NCI-H1105 (cell line): Measurements from ENCODE around the gene PROS1.

Source experiments
- DNase-seq: peaks from one replicate; lab custom pipeline; 2025; lab: John Stamatoyannopoulos, UW

Gene PROS1

DNA sequence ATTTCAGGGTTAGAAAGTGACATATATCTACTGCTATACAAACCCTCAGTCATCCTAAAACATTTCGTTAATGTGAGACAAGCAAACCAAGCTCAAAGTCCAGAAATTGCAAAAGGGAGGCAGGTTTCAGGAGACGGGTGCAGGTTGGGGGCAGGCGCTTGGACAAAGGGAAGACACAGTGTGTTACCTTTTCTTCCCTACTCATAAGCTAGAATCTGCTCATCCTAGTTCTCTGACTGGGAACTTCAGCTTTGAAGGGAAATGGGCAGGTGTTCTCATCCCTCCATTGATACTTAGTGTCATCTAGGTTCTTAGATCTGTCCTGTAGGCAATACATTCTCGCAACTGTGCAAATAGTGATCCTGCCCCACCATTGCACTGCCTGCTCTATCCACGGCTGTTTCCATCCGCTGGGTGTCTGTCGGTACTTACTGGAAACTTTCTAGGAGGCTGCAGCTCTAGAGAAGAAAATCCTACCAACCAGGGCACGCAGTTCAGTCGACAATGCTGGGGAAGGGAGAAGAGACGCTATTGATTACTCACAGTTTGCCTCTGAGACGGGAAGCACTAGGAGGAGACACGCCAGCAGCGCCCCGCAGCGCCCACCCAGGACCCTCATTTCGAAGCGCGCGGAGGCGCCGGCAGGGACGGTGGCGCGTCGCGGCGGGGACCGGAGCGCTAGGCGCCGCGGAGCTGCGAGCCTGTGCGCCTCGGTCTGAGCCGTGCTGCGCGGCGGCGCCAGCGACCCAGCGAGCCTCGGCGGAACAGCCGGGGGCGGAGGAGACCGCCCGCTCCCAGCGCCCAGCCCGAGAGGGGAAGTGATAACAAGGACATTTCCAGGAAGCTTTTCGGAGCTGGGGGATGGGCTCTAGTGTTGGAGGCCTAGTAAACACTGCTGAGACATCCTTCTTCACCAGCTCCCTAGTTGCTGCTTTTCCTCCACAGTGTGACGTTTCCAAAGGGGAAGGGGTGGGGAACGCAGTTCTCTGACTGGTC, at the start of gene PROS1:
Gene PROS1 (minus strand): TSS at position 766 of the 996 bp plus-strand sequence. CDS start 147 bp downstream, at position 619.
- DNase-seq: peak; percentile 57

DNA sequence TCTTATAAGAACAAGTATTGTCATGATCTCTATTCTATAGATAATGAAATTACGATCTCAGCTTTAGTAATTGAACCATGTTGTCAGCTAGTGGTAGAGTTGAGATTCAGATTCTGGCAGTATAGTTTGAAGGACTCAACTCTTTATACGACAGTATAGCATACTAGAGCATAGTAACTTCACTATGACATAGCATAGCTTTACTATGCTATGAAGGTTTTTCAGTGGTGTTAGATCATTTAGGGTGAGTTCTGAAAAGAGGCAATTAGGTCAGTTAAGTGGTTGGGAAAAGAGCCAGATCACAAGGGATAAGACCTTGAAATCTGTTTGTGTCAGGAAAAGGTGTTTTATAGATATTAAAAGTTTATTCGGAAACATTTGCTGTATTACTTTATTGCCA, 46.6 kb upstream of the PROS1 start:
- DNase-seq: no peak

DNA sequence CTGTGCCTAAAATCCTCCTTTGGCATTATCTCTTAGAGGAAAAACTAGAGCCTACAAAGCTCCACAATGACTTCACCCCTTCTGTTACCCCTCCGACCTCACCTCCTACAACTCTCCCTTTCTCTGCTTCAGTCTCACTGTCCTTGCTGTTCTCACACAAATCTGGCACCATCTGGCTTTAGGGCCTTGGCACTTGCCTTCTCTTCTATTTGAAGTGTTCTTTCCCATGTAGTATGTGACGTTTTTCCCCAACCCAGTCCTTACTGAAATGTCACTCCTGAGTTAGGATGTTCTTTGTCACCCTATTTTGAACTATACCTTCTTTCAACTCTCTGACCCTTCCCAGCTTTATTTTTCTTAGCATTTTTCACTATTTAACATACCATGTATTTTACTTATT, 46.0 kb upstream of the PROS1 start:
- DNase-seq: no peak

DNA sequence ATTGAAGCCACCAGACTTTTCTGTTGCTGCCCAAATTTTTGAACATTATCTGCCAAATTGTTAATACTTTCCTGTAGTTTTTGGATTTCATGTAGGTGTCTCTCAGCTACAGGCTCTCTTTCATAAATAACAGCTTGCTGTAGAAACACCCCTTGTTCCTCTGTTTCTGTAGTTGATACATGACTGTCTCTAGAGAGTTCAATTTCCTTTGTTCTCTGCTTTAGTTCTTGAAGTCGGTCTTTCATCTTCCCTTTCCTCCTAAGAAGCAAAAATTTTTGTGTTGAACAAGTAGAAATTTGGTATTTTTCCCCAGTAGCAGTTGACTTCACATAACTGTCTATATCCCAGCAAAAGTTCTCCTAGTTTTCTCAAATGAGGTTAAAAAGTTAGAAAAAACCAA, 41.3 kb upstream of the PROS1 start:
- DNase-seq: no peak

DNA sequence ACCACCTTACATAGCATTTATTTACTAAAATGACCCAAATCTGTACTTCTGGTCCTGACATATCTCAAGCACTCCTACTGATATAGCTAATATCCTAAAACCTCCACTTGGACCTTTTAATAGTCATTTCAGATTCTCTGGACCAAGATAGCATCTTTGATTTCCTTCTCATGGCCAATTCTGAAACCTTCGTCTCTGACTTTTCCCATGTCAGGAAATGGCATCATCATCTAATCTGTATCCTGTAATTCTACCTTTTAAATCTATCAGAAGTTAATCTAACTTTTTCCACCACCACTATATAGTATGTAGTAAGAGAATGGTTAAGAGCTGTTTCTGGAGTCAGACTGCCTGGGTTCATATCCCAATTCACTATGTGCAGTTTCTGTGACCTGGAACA, 38.5 kb upstream of the PROS1 start:
- DNase-seq: no peak

DNA sequence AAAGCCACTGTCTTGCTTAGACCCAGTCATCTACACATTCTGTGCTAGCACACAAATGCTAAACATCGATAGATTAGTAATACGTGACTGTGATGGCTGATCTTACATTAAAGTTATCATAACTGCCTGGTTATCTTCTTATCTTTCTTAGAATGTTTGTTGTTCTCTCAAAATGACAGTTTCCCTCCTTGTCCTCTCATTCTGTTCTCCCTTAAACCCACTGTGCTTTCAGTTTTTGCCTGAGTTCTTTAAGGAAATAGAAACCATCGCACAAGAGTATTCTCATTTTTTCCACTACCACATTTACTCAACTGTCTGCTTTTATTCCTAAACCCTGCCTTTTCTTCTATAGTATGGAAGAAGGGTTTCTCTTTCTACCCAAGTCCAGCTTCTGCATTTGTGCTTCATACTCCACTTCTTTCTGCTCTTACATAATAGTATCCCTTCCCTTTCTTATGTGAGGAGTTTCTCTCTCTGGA, 37.6 kb upstream of the PROS1 start:
- no peak for DNase-seq

DNA sequence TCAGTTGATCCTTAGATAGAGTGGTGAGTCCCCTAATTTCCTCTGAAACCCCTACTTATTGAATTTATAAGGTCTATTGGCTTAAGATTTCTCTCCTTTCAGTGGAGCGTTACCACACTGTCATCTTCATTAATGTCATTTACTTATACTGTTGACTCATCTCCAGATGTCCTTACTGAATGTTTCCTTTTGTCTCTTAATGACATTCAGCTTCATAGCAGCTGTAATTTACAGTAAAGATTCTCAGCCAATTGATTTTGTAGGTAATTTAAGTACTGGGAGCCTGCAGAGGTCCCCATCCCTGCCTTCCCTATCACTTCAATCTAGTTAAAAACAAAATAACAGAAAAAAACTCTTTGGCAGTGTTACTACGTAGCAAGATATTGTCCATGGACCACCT, 35.9 kb upstream of the PROS1 start:
- no peak for DNase-seq

DNA sequence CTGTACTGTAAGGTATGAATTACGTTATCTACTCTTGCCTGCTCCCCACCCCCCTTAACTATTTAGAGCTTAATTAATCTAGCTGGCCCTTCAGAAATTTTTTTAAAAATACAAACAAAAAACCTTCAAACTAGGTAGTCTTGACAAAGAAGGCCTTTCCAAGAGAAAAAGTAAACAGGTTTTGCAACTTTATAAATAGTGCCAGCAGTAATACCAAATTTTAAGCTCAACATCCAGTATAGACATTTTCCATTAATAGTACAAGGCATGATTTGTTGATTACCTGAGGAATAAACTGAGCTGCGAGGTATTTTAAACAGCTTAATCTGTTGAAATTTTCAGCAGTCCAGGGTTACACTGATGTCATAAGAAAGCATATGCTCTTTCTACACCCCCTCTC, 34.6 kb upstream of the PROS1 start:
- DNase-seq: no peak

DNA sequence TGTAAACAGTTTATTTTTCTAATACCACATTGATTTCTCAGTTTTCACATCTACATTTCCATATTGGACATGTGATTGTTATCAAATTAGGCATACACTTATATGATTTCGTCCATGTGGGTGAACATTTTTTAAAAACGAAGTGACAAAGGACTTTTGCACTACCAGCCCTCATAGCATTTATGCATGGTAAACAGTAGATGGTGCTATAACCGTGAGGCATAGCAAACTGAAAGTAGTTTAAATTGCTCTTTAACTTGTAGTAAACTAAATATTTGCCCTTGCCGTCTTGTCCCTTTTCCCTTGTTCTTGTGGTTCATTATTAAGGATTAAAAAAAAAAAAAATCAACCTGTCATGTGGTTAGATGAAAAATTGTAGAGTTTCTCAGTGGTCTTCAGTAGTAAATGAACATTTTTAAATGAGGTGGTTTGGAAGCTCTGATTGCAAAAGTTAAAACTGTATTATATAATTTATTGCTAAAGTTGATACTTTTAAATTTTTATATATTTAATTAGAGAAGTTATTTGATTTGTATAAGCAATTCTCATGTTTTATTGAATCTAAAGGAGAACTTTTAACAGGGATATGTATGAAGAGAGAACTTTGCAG, 30.7 kb upstream of the PROS1 start:
- peak; percentile 40 for DNase-seq

DNA sequence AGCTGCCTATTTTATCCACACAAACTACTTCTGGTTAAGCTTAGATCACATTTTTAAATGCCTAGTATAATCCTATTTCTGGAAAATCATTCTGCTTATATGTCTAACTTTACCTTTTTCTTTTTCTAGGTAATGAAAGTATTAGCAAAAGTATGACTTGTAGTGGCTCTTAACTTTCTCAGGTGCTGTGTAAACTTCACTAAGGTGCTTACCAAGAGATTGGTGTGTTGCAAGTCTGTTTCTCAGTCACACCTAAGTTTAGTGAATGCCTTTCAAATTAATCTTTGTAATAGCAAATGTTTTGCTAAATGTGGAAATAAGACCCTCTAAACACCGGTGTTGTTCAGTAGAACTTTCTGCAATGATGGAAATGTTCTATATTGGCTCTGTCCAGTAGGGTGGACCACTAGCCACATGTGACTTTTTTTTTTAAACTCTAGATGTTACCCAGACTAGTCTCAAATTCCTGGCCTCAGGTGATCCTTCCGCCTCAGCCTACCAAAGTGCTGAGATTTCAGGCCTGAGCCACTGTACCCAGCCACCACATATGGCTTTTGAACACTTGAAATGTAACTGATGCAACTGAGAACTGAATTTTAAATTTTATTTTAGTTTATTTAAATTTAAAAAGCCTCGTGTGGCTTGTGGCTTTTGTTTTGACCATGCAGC, 28.3 kb upstream of the PROS1 start:
- no peak for DNase-seq

DNA sequence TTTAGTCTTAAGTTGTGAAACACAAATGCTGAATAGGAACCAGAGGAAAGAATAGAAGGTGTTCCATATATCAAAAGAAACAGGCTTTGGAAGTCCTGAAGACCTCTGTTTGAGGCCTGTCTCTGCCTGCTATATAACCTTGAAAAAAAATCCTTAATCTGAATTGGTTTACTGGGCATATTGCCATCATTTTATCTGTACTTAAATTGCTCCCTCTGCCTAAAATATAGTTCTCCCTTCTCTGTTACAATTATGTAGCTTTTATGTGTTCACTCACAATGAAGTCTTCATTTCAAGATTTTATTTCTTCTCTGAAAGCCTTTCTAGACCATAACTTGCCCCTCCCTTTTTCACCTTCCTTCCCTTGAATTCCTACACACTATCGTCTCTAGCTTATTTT, 27.5 kb upstream of the PROS1 start:
- no peak for DNase-seq

DNA sequence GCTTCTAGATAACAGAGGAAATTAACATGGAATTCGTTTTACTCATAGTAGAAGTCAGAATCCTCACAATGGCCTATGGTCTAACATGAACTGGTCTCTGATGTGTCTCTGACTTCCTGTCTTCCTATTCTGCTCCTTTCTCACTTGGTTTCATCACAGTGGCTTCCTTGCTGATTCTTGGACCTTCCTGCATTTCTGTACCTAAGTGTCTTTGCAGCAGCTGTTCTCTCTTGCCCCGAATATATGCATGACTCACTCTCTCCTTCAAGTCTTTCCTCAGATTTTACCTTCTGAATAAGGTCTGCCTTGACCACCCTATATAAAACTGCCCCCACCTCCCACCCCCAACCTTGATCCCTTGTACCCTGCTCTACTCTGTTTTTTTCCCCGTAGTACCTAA, 20.4 kb upstream of the PROS1 start:
- DNase-seq: no peak

DNA sequence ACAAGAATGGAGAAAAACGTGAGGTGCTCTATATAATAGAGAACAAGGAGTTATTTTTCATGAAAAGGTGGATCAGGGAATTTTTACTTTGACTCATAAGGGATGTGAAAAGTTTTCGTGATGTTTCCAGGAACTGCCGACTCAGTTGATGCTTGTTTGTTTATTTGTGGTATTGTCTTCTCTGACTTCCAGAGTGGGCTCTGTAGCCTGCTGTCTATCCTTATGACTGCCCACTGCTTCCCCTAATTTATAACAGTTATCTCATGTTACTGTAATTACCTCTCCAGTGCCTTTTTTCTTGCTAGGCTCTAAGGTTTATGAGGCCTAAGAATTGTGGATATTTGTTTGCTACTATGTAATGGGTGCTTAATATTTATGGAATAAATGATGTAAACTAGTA, 18.5 kb upstream of the PROS1 start:
- DNase-seq: no peak

DNA sequence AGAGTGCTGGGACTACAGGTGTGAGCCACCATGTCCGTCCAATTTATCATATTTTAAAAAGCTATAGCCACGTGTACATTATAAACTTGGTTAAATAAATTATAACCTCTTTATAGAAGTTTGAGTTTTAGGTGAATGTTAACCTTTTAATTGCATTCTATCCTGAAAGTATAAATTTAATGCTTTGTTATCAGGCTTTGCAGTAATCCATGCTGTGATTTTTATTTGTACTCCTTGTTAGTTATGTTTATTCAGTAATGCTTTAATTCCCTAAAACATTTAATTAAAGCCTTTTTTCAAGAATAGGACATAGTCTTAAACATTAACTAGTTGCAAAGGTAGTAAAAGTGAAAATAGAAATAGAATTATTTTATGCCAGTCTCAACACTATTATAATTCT, 17.9 kb upstream of the PROS1 start:
- no peak for DNase-seq

DNA sequence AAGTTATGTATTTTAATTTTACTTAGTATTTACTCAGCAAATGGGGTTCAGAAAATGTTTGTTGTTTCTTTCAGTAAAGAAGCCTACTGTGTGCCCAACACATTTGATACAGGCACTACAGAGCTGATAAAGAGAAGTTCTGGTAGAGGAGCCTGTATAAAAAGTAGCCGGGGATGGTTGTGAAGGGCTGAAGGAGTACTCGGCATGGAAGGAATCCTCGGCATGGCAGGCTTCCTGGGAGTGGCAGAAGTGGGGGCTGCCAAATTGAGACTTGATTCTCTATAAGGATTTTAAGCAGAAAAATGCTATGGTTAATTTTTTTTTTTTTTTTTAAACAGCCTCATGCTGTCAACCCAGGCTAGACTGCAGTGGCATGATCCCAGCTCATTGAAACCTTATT, 15.5 kb upstream of the PROS1 start:
- DNase-seq: no peak

DNA sequence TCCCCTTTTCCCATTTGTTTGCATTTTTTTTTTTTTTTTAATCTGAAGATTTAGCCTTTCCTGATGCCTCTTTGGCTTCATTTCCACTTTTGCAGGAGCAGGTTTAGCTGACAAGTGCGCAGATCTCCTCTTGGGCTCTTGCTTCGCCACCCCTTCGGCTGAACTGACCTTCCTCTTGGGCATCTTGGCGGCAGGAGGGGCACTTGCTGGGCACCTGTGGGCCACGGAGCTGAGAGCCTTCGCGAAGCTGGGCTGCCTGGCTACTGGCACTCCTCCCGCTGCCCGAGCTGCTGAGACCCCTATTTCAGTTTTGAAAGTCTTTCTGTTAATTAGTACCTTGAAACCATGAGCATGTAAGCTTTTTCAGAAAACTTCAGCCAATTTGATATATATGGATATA, 15.1 kb upstream of the PROS1 start:
- no peak for DNase-seq

DNA sequence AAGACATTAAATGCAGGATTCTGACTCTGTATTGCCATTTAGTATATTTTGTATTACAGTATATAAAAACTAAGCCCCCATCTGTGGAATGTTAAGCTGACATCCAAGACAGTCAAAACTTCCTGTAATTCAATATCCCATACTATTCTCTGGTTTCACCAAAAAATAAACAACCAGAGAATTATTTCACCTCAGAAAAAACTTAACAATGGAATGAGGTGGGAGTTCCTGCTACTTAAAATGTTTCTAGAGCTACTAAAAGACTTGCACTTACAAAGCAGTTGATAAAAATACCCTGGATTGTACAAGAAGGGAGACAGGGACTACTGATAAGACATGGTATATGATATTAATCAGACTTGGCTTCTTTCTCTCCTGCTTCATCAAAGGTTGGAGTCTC, 14.6 kb upstream of the PROS1 start:
- no peak for DNase-seq

DNA sequence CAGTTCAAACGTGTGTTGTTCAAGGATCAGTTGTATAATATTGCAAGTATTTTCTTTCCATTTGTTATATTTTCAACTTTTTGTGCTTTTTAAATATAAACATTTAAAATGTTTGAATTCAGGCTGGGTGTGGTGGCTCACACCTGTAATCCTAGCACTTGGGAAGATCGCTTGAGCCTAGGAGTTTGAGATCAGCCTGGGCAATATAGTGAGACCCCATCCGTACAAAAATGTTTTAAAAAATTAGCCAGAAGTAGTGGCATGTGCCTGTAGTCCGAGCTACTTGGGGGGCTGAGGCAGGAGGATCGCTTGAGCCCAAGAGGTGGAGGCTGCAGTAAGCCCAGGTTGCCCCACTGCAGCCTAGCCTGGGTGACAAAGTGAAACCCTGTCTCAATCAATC, 10.9 kb upstream of the PROS1 start:
- no peak for DNase-seq

DNA sequence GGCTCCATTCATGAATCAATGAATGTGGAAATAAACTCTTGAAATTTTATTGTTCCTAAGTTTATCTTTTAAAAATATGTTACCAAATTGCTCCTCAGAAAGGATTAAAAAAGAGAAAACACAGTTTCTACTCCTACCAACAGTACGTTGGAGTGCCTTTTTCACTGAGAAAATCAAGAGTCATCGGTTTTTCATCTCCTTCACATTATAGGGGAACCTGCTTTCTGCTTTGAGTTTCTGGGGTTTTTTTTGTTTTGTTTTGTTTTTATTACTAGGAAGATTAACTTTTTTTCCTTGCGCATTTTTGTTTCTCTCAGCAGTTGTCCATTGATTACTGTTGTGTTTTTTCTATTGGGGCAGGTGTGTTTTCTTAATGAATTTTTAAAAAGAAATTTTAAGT, 9.7 kb upstream of the PROS1 start:
- no peak for DNase-seq

DNA sequence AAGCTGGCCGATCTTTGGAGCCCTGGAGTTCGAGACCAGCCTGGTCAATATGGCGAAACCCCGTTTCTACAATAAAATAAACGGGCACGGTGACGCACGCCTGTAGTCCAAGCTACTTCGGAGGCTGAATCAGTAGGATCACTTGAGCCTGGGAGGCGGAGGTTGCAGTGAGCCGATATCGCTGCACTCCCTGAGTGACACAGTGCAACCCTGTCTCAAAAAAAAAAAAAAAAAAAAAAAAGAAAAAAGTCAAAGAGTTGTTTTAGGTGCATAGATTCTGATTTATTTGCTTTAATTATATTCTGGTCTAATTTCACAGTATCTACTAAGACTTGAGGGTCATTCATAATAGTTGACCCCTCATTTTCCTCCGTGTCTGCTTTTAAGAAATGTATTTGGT, 8.0 kb upstream of the PROS1 start:
- no peak for DNase-seq

DNA sequence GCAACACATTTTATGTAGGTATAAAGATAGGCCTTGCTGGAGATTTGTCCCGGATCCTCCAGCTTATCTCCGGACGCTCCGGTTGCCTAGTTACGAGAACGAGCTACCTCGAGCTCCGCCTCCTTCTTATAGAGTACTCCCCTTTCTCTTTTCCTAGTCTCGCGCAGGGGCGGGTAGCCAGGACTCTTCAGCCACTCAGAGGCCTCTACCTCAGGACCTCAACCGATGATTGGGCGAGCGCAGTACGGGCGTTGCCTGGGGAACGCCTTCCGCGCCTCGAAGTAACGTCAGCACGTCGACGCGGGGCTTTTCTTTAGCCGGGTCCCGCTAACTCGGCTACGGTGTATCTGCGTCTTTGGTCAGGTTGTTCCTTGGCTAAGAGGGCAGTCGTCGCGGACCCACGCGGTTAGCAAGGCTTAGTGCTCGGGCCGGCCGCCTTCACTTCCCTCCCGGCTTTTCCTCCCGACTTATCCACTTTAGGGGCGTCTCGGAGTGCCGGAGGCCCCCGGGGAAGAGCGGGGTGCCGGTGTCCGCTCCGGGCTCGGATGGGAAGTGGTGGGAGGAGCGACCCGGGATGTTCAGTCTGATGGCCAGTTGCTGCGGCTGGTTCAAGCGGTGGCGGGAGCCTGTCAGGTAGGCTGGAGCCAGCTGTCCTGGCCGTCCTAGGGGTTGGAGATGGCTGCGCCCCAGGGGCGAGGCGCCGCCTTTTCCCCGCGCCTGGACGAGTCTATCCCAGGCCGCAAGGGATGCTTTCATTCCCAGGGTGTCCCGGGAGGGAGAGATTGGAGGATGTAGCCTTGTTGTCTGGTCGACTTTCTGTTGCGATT, 6.4 kb upstream of the PROS1 start, which contains the start of gene ARL13B:
Gene ARL13B (plus strand): TSS at position 306 of the 827 bp plus-strand sequence. CDS start 269 bp downstream, at position 575.
- DNase-seq: peak; percentile 99

DNA sequence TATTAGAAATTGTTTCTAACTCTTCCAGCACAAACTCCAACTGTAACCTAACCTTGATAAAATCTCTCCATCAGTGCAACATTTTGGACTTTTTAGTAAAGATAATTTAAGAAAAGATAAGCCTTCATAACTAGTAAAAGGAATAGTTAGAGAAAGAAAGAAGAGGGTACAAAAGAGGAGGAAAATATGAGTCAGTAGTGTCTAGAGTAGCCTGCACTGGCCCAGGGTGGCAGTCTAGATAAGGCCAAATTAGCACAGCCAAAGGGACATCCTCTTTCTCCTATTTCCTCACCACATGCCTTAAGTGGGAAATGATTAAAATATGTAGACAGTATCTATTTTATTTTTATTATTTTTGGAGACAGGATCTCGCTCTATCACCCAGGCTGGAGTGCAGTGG, 3.7 kb downstream of the PROS1 start:
- no peak for DNase-seq
